Fibroblast of lung (primary cell): ENCODE measurements around the gene NPEPL1. TPM values are rescaled to one million over a fixed set of nuclear protein-coding genes. Genes with fewer than 3 reads are reported as not detected.

Experiments used
- DNase-seq, 2 donors: peaks; one replicate each; pipeline versions ENCODE4 v3.0.0 to v3.0.0-alpha.2; 2010; ENCODE audit warnings: low read depth in 2 of 2
- H2AFZ ChIP-seq: 2 replicates; pipeline ENCODE4 v1.5.1; 2012; ENCODE audit warnings: low read length, control low read depth, inconsistent platforms
- H3K27ac ChIP-seq: 2 replicates; pipeline ENCODE4 v1.5.1; 2011; ENCODE audit warnings: low read length, control low read depth; ENCODE audit not compliant: insufficient read depth
- H3K27me3 ChIP-seq: 2 replicates; pipeline ENCODE4 v1.5.1; 2011; ENCODE audit warnings: mild to moderate bottlenecking, low read length; ENCODE audit not compliant: control insufficient read depth, insufficient read depth
- H3K36me3 ChIP-seq: 2 replicates; pipeline ENCODE4 v1.5.1; 2011; ENCODE audit warnings: low read length; ENCODE audit not compliant: control insufficient read depth, insufficient read depth
- H3K4me1 ChIP-seq: 2 replicates; pipeline ENCODE4 v1.5.1; 2011; ENCODE audit warnings: low read length; ENCODE audit not compliant: control insufficient read depth, insufficient read depth; ENCODE audit errors: extremely low read depth
- H3K4me2 ChIP-seq: 2 replicates; pipeline ENCODE4 v1.5.1; 2011; ENCODE audit warnings: low read length, control low read depth; ENCODE audit not compliant: insufficient read depth; ENCODE audit errors: extremely low read depth
- H3K4me3 ChIP-seq, 4 experiments: fragments of 200-600 bp in 1 of 4; sonication (generic) in 1 of 4; replicated peaks in 1 of 4; 2 replicates each; pipeline ENCODE4 v1.5.1; 2011 to 2016; ENCODE audit warnings: low read length in 4 of 4, low read depth in 3 of 4, mild to moderate bottlenecking in 3 of 4, control low read depth in 2 of 4, inconsistent platforms in 1 of 4, mixed read lengths in 1 of 4; ENCODE audit not compliant: insufficient read depth in 1 of 4; ENCODE audit errors: control extremely low read depth in 1 of 4
- H3K79me2 ChIP-seq: 2 replicates; pipeline ENCODE4 v1.5.1; 2012; ENCODE audit warnings: mild to moderate bottlenecking, low read length, inconsistent platforms; ENCODE audit not compliant: control insufficient read depth, insufficient read depth
- H3K9ac ChIP-seq: 2 replicates; pipeline ENCODE4 v1.5.1; 2011; ENCODE audit warnings: mild to moderate bottlenecking, low read length, control low read depth; ENCODE audit not compliant: insufficient read depth
- H3K9me3 ChIP-seq: 2 replicates; pipeline ENCODE4 v1.5.1; 2012; ENCODE audit warnings: low read depth, low read length; ENCODE audit not compliant: control insufficient read depth, insufficient read depth
- H4K20me1 ChIP-seq: 2 replicates; pipeline ENCODE4 v1.5.1; 2011; ENCODE audit warnings: low read length; ENCODE audit not compliant: control insufficient read depth, insufficient read depth; ENCODE audit errors: extremely low read depth
- CTCF ChIP-seq, 2 donors: IDR thresholded peaks in 1 of 2; conservative IDR thresholded peaks in 1 of 2; 1 replicate in 1 of 2; 2 replicates in 1 of 2; pipeline ENCODE4 v1.5.1; 2011 to 2012; ENCODE audit warnings: low read length in 2 of 2, control low read depth in 1 of 2, inconsistent platforms in 1 of 2, low read depth in 1 of 2, mild to moderate bottlenecking in 1 of 2
- EZH2 ChIP-seq: IDR thresholded peaks from 2 replicates; pipeline ENCODE4 v1.5.1; 2012; ENCODE audit warnings: low read length, control low read depth, mild to moderate bottlenecking; ENCODE audit errors: missing control alignments
- polyA plus RNA-seq, 2 donors: library from polyadenylated mRNA; depleted of rRNA in 1 of 2; stranded (reverse) in 1 of 2; unstranded in 1 of 2; fragments of >200 nt; gene quantifications; 2 replicates each; pipeline ENCODE4 v1.2.1, GENCODE V29; 2011 to 2012; ENCODE audit warnings: missing spikeins in 1 of 2
- total RNA-seq: library from RNA; depleted of rRNA; stranded (reverse); fragments of >200 nt; gene quantifications from 2 replicates; pipeline ENCODE4 v1.2.1, GENCODE V29; 2014

The NPEPL1 gene
- total and polyA plus RNA-seq, 2 donors (not counting 1 experiment from before 2014, with no cell fraction given) = 2.9 to 24.6 TPM

- H3K36me3 ChIP-seq = no peaks in the 10 kb centered on the region
- no peak overlapping the region for H3K27ac ChIP-seq
- H3K4me2 ChIP-seq = no peak overlapping the region
- no peak overlapping the region for H3K4me3 ChIP-seq
- TF ChIP-seq CTCF (conservative IDR thresholded peaks at IDR 0.05 in 1 of 2, IDR thresholded peaks at IDR 0.05 in 1 of 2; ENCODE audit: low read depth in 1 of 2, low read length in 2 of 2) (no peak), EZH2 (no peak)
- no peak for DNase-seq
- no peaks in the 10 kb centered on the region for H3K4me1 ChIP-seq
- H3K9ac ChIP-seq = no peak overlapping the region
- H3K9me3 ChIP-seq = no peaks in the 10 kb centered on the region
- no peaks in the 10 kb centered on the region for H4K20me1 ChIP-seq
- no peaks in the 10 kb centered on the region for H3K27me3 ChIP-seq
- no peak overlapping the region for H2AFZ ChIP-seq
- H3K79me2 ChIP-seq = peaks cover 2% of the 10 kb centered on the region
These were observed 46.3 kb upstream of the NPEPL1 start for GRCh38 chr20:58646257-58646656.

- Histone ChIP-seq H3K4me1 (no peaks in the 10 kb centered on the region), H3K4me2 (no peak overlapping the region), H3K9ac (no peak overlapping the region), H3K27me3 (no peaks in the 10 kb centered on the region), H3K9me3 (no peaks in the 10 kb centered on the region), H3K79me2 (peaks cover 7% of the 10 kb centered on the region), H3K4me3 (no peak overlapping the region), H2AFZ (no peak overlapping the region), H4K20me1 (no peaks in the 10 kb centered on the region), H3K27ac (no peak overlapping the region), H3K36me3 (no peaks in the 10 kb centered on the region)
- DNase-seq = no peak
- TF ChIP-seq CTCF (conservative IDR thresholded peaks at IDR 0.05 in 1 of 2, IDR thresholded peaks at IDR 0.05 in 1 of 2; ENCODE audit: low read depth in 1 of 2, low read length in 2 of 2) (no peak), EZH2 (no peak)
These were observed 45.9 kb upstream of the NPEPL1 start for GRCh38 chr20:58646703-58647102.

DNA sequence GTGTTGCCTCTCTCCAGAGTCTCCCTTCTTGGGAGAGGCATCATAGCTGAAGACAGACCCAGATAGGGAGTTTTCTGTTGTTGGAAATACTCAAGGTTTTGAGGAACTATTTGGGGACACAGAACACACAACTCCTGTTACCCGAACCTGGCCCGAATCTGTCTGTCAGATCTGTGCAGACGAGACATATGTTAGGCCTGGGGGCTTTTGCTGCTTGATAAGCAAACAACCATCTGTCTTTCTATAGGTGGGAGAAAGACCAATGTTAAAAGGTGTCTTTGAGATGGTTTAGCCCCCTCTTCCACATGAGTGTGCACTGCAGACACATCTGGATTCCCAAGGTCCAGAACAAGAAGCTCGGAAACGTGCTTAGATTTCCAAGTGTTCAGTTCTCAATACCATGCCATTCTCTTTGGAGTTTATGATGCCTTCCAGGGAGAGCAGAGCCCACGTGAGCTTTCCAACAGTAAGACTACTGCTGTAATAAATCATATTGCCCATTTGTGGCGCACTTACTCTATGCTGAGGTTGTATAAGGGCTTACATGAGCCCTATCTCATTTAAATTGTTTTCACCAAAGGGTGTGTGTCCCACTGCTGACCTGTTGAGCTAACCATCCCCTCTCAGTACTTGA is 45.3 kb upstream of the NPEPL1 start:
- Histone ChIP-seq H4K20me1 (no peaks in the 10 kb centered on the region), H3K27ac (no peak overlapping the region), H3K9ac (no peak overlapping the region), H3K79me2 (peaks cover 11% of the 10 kb centered on the region), H2AFZ (no peak overlapping the region), H3K4me1 (no peaks in the 10 kb centered on the region), H3K27me3 (no peaks in the 10 kb centered on the region), H3K4me2 (no peak overlapping the region), H3K9me3 (no peaks in the 10 kb centered on the region), H3K4me3 (no peak overlapping the region), H3K36me3 (no peaks in the 10 kb centered on the region)
- DNase-seq = no peak
- TF ChIP-seq CTCF (conservative IDR thresholded peaks at IDR 0.05 in 1 of 2, IDR thresholded peaks at IDR 0.05 in 1 of 2; ENCODE audit: low read depth in 1 of 2, low read length in 2 of 2) (no peak), EZH2 (no peak)
